IPS-20b (cell line): ENCODE data around the gene HS6ST3.

ENCODE experiments used
- H3K27ac ChIP-seq: one replicate; pipeline ENCODE4 v1.5.1; 2013; ENCODE audit warnings: low read length
- H3K27me3 ChIP-seq: 2 replicates; pipeline ENCODE4 v1.6.1; 2013; ENCODE audit warnings: mild to moderate bottlenecking, low read length, inconsistent platforms; ENCODE audit not compliant: insufficient read depth
- H3K36me3 ChIP-seq: 2 replicates; pipeline ENCODE4 v1.6.1; 2013; ENCODE audit warnings: low read depth, mild to moderate bottlenecking, inconsistent platforms, low read length, moderate library complexity; ENCODE audit not compliant: insufficient read depth
- H3K4me1 ChIP-seq: 2 replicates; pipeline ENCODE4 v1.6.1; 2013; ENCODE audit warnings: mild to moderate bottlenecking, control low read depth, inconsistent platforms, low read length, moderate library complexity; ENCODE audit not compliant: insufficient read depth
- H3K4me3 ChIP-seq: 2 replicates; pipeline ENCODE4 v1.5.1; 2013; ENCODE audit warnings: mild to moderate bottlenecking, low read length, inconsistent platforms
- H3K9ac ChIP-seq: 2 replicates; pipeline ENCODE4 v1.6.1; 2013; ENCODE audit warnings: low read depth, mild to moderate bottlenecking, inconsistent platforms, low read length, moderate library complexity
- H3K9me3 ChIP-seq: 2 replicates; pipeline ENCODE4 v1.6.1; 2013; ENCODE audit warnings: mild to moderate bottlenecking, low read depth, low read length, inconsistent platforms; ENCODE audit not compliant: insufficient read depth

The HS6ST3 gene

GRCh38 chr13:96783057-96783456, 693.1 kb downstream of the HS6ST3 start:
- Histone ChIP-seq H3K27me3 (no peaks in the 10 kb centered on the region), H3K9ac (no peak overlapping the region), H3K4me1 (no peaks in the 10 kb centered on the region), H3K4me3 (no peak overlapping the region), H3K9me3 (peaks cover 4% of the 10 kb centered on the region; the same call in 1 of the 2 replicates), H3K27ac (no peak overlapping the region), H3K36me3 (no peaks in the 10 kb centered on the region)

- Histone ChIP-seq H3K9me3 (peaks cover 1% of the 10 kb centered on the region; the same call in 1 of the 2 replicates), H3K9ac (no peak overlapping the region), H3K27me3 (no peaks in the 10 kb centered on the region), H3K4me3 (no peak overlapping the region), H3K4me1 (no peaks in the 10 kb centered on the region), H3K36me3 (no peaks in the 10 kb centered on the region), H3K27ac (no peak overlapping the region)
These were observed 693.6 kb downstream of the HS6ST3 start for GRCh38 chr13:96783511-96783910.

DNA sequence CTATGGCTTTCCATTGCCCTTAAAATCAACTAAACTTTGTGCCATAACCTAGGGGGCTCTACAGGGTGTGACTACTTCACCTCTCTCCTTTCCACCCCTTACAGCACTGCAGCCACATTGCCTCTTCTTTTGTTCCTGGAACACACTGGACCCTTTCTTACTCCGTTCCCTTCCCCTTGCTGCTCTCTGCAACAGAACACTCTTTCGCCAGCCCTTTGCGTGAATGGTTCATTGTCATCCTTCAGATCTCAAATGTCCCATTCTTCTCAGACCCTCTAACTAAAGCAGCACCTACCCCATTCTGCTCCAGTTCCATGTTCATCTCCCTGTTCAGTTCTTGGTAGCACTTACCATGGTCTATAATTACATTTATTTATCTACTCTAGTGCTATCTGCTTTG, 696.1 kb downstream of the HS6ST3 start:
- H3K9ac ChIP-seq: no peak overlapping the region
- H3K27ac ChIP-seq: no peak overlapping the region
- no peaks in the 10 kb centered on the region for H3K36me3 ChIP-seq
- H3K4me3 ChIP-seq: no peak overlapping the region
- H3K27me3 ChIP-seq: no peaks in the 10 kb centered on the region
- H3K9me3 ChIP-seq: no peaks in the 10 kb centered on the region
- H3K4me1 ChIP-seq: no peaks in the 10 kb centered on the region

DNA sequence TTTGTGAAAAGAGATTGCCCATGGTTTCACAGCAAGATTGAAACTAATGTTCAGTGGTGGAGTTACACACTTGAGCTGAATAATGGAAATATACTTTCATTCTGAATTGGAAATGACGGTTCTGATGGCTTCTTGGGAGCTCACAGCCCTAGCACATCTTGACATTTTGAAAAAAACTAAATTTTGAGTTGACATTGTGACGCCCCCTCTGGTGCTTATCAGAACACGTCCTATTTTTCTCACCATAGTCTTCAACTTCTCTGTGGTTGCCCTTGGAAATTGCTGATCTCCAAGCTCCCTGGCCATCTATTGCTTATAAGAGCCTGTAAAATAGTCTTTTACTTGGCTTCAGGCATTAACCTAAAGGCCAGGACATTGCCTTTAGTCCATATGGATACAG, 702.3 kb downstream of the HS6ST3 start:
- H3K27ac ChIP-seq: no peak overlapping the region
- H3K9me3 ChIP-seq: no peaks in the 10 kb centered on the region
- no peaks in the 10 kb centered on the region for H3K27me3 ChIP-seq
- H3K4me3 ChIP-seq: no peak overlapping the region
- H3K4me1 ChIP-seq: no peaks in the 10 kb centered on the region
- no peaks in the 10 kb centered on the region for H3K36me3 ChIP-seq
- H3K9ac ChIP-seq: no peak overlapping the region

- Histone ChIP-seq H3K9ac (no peak overlapping the region), H3K4me1 (no peaks in the 10 kb centered on the region), H3K9me3 (no peaks in the 10 kb centered on the region), H3K4me3 (no peak overlapping the region), H3K27me3 (no peaks in the 10 kb centered on the region), H3K27ac (no peak overlapping the region), H3K36me3 (no peaks in the 10 kb centered on the region)
These were observed 703.0 kb downstream of the HS6ST3 start for GRCh38 chr13:96792736-96793403.

GRCh38 chr13:96793404-96793755, 703.5 kb downstream of the HS6ST3 start:
- H3K4me3 ChIP-seq: no peak overlapping the region
- no peaks in the 10 kb centered on the region for H3K27me3 ChIP-seq

GRCh38 chr13:96794669-96795068, 704.8 kb downstream of the HS6ST3 start:
- H3K9me3 ChIP-seq: no peaks in the 10 kb centered on the region
- no peaks in the 10 kb centered on the region for H3K4me1 ChIP-seq
- H3K4me3 ChIP-seq: no peak overlapping the region
- H3K27me3 ChIP-seq: no peaks in the 10 kb centered on the region
- H3K36me3 ChIP-seq: no peaks in the 10 kb centered on the region
- no peak overlapping the region for H3K9ac ChIP-seq
- no peak overlapping the region for H3K27ac ChIP-seq

More at GRCh38 chr13:96793404-96793755, 703.5 kb downstream of the HS6ST3 start:
- no peaks in the 10 kb centered on the region for H3K36me3 ChIP-seq
- H3K9ac ChIP-seq: no peak overlapping the region
- H3K9me3 ChIP-seq: no peaks in the 10 kb centered on the region
- no peak overlapping the region for H3K27ac ChIP-seq
- no peaks in the 10 kb centered on the region for H3K4me1 ChIP-seq

GRCh38 chr13:96795670-96796069, 705.8 kb downstream of the HS6ST3 start:
- Histone ChIP-seq H3K27ac (no peak overlapping the region), H3K9ac (no peak overlapping the region), H3K9me3 (no peaks in the 10 kb centered on the region), H3K36me3 (no peaks in the 10 kb centered on the region), H3K27me3 (no peaks in the 10 kb centered on the region), H3K4me1 (no peaks in the 10 kb centered on the region), H3K4me3 (no peak overlapping the region)

GRCh38 chr13:96796091-96796633, 706.3 kb downstream of the HS6ST3 start:
- no peak overlapping the region for H3K4me3 ChIP-seq
- no peaks in the 10 kb centered on the region for H3K4me1 ChIP-seq
- no peak overlapping the region for H3K27ac ChIP-seq
- no peaks in the 10 kb centered on the region for H3K27me3 ChIP-seq
- no peak overlapping the region for H3K9ac ChIP-seq
- H3K9me3 ChIP-seq: no peaks in the 10 kb centered on the region
- no peaks in the 10 kb centered on the region for H3K36me3 ChIP-seq

- no peaks in the 10 kb centered on the region for H3K27me3 ChIP-seq
- H3K4me3 ChIP-seq: no peak overlapping the region
These were observed 707.2 kb downstream of the HS6ST3 start for GRCh38 chr13:96797136-96797535.

GRCh38 chr13:96803456-96804100, 713.7 kb downstream of the HS6ST3 start:
- H3K36me3 ChIP-seq: no peaks in the 10 kb centered on the region
- no peaks in the 10 kb centered on the region for H3K4me1 ChIP-seq
- H3K27ac ChIP-seq: no peak overlapping the region
- H3K4me3 ChIP-seq: no peak overlapping the region
- H3K27me3 ChIP-seq: no peaks in the 10 kb centered on the region
- no peaks in the 10 kb centered on the region; the same call in 1 of the 2 replicates for H3K9me3 ChIP-seq
- H3K9ac ChIP-seq: no peak overlapping the region

More at GRCh38 chr13:96797136-96797535, 707.2 kb downstream of the HS6ST3 start:
- H3K9me3 ChIP-seq: no peaks in the 10 kb centered on the region
- no peaks in the 10 kb centered on the region for H3K36me3 ChIP-seq
- H3K9ac ChIP-seq: no peak overlapping the region
- H3K27ac ChIP-seq: no peak overlapping the region
- no peaks in the 10 kb centered on the region for H3K4me1 ChIP-seq

- Histone ChIP-seq H3K4me3 (no peak overlapping the region), H3K36me3 (no peaks in the 10 kb centered on the region), H3K9ac (no peak overlapping the region), H3K27ac (no peak overlapping the region), H3K4me1 (no peaks in the 10 kb centered on the region), H3K9me3 (no peaks in the 10 kb centered on the region; the same call in 1 of the 2 replicates), H3K27me3 (no peaks in the 10 kb centered on the region)
These were observed 714.3 kb downstream of the HS6ST3 start for GRCh38 chr13:96804174-96804573.
